Type B pancreatic cell (in vitro differentiated cells): ENCODE data around the gene MRPS27. TPM values are rescaled to one million over a fixed set of nuclear protein-coding genes. Genes with fewer than 3 reads are reported as not detected.

Experiments used
- DNase-seq: peaks from one replicate; pipeline ENCODE4 v3.0.0; 2021; ENCODE audit warnings: mixed read lengths; ENCODE audit not compliant: unreplicated experiment; ENCODE audit errors: extremely low spot score
- H3K27ac Mint-ChIP-seq: 2 replicates; pipeline ENCODE4 v1.8.0; 2021; ENCODE audit warnings: mild to moderate bottlenecking, mixed read lengths
- H3K27me3 Mint-ChIP-seq: 2 replicates; pipeline ENCODE4 v1.8.0; 2021; ENCODE audit warnings: mixed read lengths
- H3K36me3 Mint-ChIP-seq: 2 replicates; pipeline ENCODE4 v1.8.0; 2021; ENCODE audit warnings: mixed read lengths
- H3K4me1 Mint-ChIP-seq: one replicate; pipeline ENCODE4 v1.8.0; 2021; ENCODE audit warnings: mixed read lengths; ENCODE audit not compliant: unreplicated experiment
- H3K4me3 Mint-ChIP-seq: 2 replicates; pipeline ENCODE4 v1.8.0; 2021; ENCODE audit warnings: mild to moderate bottlenecking, mixed read lengths
- H3K9me3 Mint-ChIP-seq: 2 replicates; pipeline ENCODE4 v1.8.0; 2021; ENCODE audit warnings: mixed read lengths
- total RNA-seq: library from RNA; stranded (reverse); gene quantifications from 2 replicates; pipeline ENCODE4 v1.2.1, GENCODE V29; 2021; ENCODE audit warnings: low replicate concordance
- TF ChIP-seq, protein P1 (sequence below): fragments of 200-600 bp; sonication (generic); conservative IDR thresholded peaks from 2 replicates; pipeline ENCODE4 v1.5.0; 2021; ENCODE audit warnings: antibody characterized with exemption, mild to moderate bottlenecking

The MRPS27 gene
- total RNA-seq, 1 donor from 2014 or later = 66.3 TPM

- Mint-ChIP-seq H3K27ac (no peak overlapping the region), H3K36me3 (peaks cover 41% of the 10 kb centered on the region), H3K4me1 (no peaks in the 10 kb centered on the region), H3K27me3 (no peaks in the 10 kb centered on the region), H3K9me3 (peaks cover 10% of the 10 kb centered on the region), H3K4me3 (no peak overlapping the region)
- no peak for DNase-seq
- TF ChIP-seq, protein P1, sequence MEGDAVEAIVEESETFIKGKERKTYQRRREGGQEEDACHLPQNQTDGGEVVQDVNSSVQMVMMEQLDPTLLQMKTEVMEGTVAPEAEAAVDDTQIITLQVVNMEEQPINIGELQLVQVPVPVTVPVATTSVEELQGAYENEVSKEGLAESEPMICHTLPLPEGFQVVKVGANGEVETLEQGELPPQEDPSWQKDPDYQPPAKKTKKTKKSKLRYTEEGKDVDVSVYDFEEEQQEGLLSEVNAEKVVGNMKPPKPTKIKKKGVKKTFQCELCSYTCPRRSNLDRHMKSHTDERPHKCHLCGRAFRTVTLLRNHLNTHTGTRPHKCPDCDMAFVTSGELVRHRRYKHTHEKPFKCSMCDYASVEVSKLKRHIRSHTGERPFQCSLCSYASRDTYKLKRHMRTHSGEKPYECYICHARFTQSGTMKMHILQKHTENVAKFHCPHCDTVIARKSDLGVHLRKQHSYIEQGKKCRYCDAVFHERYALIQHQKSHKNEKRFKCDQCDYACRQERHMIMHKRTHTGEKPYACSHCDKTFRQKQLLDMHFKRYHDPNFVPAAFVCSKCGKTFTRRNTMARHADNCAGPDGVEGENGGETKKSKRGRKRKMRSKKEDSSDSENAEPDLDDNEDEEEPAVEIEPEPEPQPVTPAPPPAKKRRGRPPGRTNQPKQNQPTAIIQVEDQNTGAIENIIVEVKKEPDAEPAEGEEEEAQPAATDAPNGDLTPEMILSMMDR = no peak
Measured at GRCh38 chr5:72276219-72276752, 43.8 kb downstream of the MRPS27 start.

GRCh38 chr5:72273547-72273946 lies 46.5 kb downstream of the MRPS27 start:
- H3K4me1 Mint-ChIP-seq = no peaks in the 10 kb centered on the region
- TF ChIP-seq, protein P1 = no peak
- no peak for DNase-seq
- peaks cover 10% of the 10 kb centered on the region for H3K9me3 Mint-ChIP-seq
- H3K27me3 Mint-ChIP-seq = no peaks in the 10 kb centered on the region
- H3K4me3 Mint-ChIP-seq = no peak overlapping the region
- H3K27ac Mint-ChIP-seq = no peak overlapping the region
- peaks cover 44% of the 10 kb centered on the region for H3K36me3 Mint-ChIP-seq

DNA sequence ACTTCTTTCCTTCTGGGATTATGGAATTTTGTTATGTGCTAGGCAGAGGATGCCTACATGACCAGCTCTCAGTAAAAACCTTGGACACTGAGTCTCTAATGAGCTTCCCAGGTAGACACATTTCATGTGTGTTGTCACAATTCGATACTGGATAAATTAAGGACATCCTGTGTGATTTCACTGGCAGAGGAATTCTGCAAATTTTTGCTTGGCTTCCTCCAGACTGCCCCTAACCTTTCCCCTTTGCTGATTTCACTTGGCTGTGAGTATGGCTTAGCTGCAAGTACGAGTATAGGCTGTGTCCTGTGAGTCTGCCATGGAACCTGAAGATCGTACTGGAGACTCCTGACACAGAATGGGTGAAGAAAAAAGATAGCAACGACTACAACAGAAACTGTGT lies 47.6 kb downstream of the MRPS27 start:
- Mint-ChIP-seq H3K27me3 (no peaks in the 10 kb centered on the region), H3K27ac (no peak overlapping the region), H3K9me3 (peaks cover 10% of the 10 kb centered on the region), H3K4me3 (no peak overlapping the region), H3K4me1 (no peaks in the 10 kb centered on the region), H3K36me3 (peaks cover 39% of the 10 kb centered on the region)
- TF ChIP-seq, protein P1 = no peak
- no peak for DNase-seq

- TF ChIP-seq, protein P1 = no peak
- no peak overlapping the region for H3K27ac Mint-ChIP-seq
- no peak overlapping the region for H3K4me3 Mint-ChIP-seq
- H3K27me3 Mint-ChIP-seq = no peaks in the 10 kb centered on the region
- H3K4me1 Mint-ChIP-seq = no peaks in the 10 kb centered on the region
- no peak for DNase-seq
- peaks cover 33% of the 10 kb centered on the region for H3K36me3 Mint-ChIP-seq
- H3K9me3 Mint-ChIP-seq = peaks cover 10% of the 10 kb centered on the region
Measured at GRCh38 chr5:72271702-72272101, 48.3 kb downstream of the MRPS27 start.

DNA sequence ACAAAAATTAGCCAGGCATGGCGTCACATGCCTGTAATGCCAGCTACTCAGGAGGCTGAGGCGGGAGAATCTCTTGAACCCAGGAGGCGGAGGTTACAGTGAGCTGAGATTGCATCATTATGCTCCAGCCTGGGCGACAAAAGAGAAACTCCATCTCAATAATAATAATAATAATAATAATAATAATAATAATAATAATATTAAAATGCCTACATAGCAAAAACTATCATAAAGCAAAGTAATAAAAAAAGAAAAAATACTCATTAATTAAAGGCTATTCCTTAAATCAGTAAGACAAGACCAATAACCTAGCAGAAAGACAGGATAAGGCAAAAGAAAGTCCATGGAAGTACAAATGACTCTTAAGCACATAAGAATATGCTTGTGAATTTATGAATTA lies 50.0 kb downstream of the MRPS27 start:
- DNase-seq = no peak
- no peaks in the 10 kb centered on the region for H3K4me1 Mint-ChIP-seq
- no peak overlapping the region for H3K4me3 Mint-ChIP-seq
- no peaks in the 10 kb centered on the region for H3K9me3 Mint-ChIP-seq
- peaks cover 20% of the 10 kb centered on the region for H3K36me3 Mint-ChIP-seq
- TF ChIP-seq, protein P1 = no peak
- no peak overlapping the region for H3K27ac Mint-ChIP-seq
- no peaks in the 10 kb centered on the region for H3K27me3 Mint-ChIP-seq

- no peak overlapping the region for H3K27ac Mint-ChIP-seq
- H3K27me3 Mint-ChIP-seq = no peaks in the 10 kb centered on the region
Measured at GRCh38 chr5:72269411-72269780, 50.6 kb downstream of the MRPS27 start.

More at GRCh38 chr5:72269411-72269780, 50.6 kb downstream of the MRPS27 start:
- H3K36me3 Mint-ChIP-seq = peaks cover 20% of the 10 kb centered on the region
- DNase-seq = no peak
- H3K4me3 Mint-ChIP-seq = no peak overlapping the region
- TF ChIP-seq, protein P1 = peak; percentile 52
- H3K9me3 Mint-ChIP-seq = no peaks in the 10 kb centered on the region
- no peaks in the 10 kb centered on the region for H3K4me1 Mint-ChIP-seq
